Muscle layer of duodenum (tissue), 2 donors: Measurements from ENCODE around the gene ANXA7.
"Not testable (repeated sequence)": the region's sequence is repeated elsewhere in the genome, so short reads cannot be mapped to it uniquely, and the experiment has no call there.

Experiments used
- H3K27ac ChIP-seq: one replicate; pipeline ENCODE4 v1.7.0; 2013; ENCODE audit warnings: mild to moderate bottlenecking, low read length
- H3K27me3 ChIP-seq: one replicate; pipeline ENCODE4 v1.7.0; 2013; ENCODE audit warnings: low read depth, mild to moderate bottlenecking, control low read depth, low read length
- H3K36me3 ChIP-seq, 2 donors: one replicate each; pipeline ENCODE4 v1.7.0; 2013; ENCODE audit warnings: low read length in 2 of 2, control low read depth in 1 of 2, mild to moderate bottlenecking in 1 of 2; ENCODE audit not compliant: insufficient read depth in 2 of 2, control insufficient read depth in 1 of 2
- H3K4me1 ChIP-seq, 2 donors: one replicate each; pipeline ENCODE4 v1.7.0; 2013; ENCODE audit warnings: low read length in 2 of 2, mild to moderate bottlenecking in 2 of 2, control low read depth in 1 of 2, moderate library complexity in 1 of 2; ENCODE audit not compliant: insufficient read depth in 2 of 2, control insufficient read depth in 1 of 2
- H3K4me3 ChIP-seq, 2 donors: one replicate each; pipeline ENCODE4 v1.7.0; 2013; ENCODE audit warnings: low read length in 2 of 2, low read depth in 1 of 2, mild to moderate bottlenecking in 1 of 2
- H3K9me3 ChIP-seq, 2 donors: one replicate each; pipeline ENCODE4 v1.7.0; 2013; ENCODE audit warnings: low read length in 2 of 2, control low read depth in 1 of 2, mild to moderate bottlenecking in 1 of 2; ENCODE audit not compliant: control insufficient read depth in 1 of 2
- donor health status: healthy.

ANXA7 gene

GRCh38 chr10:73406846-73407245 lies 7.0 kb downstream of the ANXA7 start:
- Histone ChIP-seq H3K9me3 (no peaks in the 10 kb centered on the region), H3K27me3 (no peaks in the 10 kb centered on the region), H3K4me3 (no peak overlapping the region), H3K36me3 (peaks cover 0 to 9% of the 10 kb centered on the region in 2 donors), H3K4me1 (peaks cover 0 to 10% of the 10 kb centered on the region in 2 donors), H3K27ac (no peak overlapping the region)

- Histone ChIP-seq H3K4me3 (no peak overlapping the region), H3K27me3 (no peaks in the 10 kb centered on the region), H3K36me3 (peaks cover 1 to 9% of the 10 kb centered on the region in 2 donors), H3K27ac (no peak overlapping the region), H3K9me3 (no peaks in the 10 kb centered on the region), H3K4me1 (peaks cover 0 to 7% of the 10 kb centered on the region in 2 donors)
Measured at GRCh38 chr10:73405556-73405955, 8.3 kb downstream of the ANXA7 start.

- H3K27ac ChIP-seq = no peak overlapping the region
- no peaks in the 10 kb centered on the region for H3K9me3 ChIP-seq
- H3K27me3 ChIP-seq = no peaks in the 10 kb centered on the region
- H3K4me1 ChIP-seq = peaks cover 0 to 7% of the 10 kb centered on the region in 2 donors
- H3K36me3 ChIP-seq = peaks cover 3 to 9% of the 10 kb centered on the region in 2 donors
- H3K4me3 ChIP-seq = no peak overlapping the region
Measured at GRCh38 chr10:73404690-73405089, 9.2 kb downstream of the ANXA7 start.

GRCh38 chr10:73401636-73402035 lies 12.2 kb downstream of the ANXA7 start:
- no peak overlapping the region for H3K4me3 ChIP-seq
- H3K36me3 ChIP-seq = peaks cover 14 to 23% of the 10 kb centered on the region in 2 donors
- H3K4me1 ChIP-seq = no peaks in the 10 kb centered on the region
- no peaks in the 10 kb centered on the region for H3K9me3 ChIP-seq
- H3K27ac ChIP-seq = no peak overlapping the region
- H3K27me3 ChIP-seq = no peaks in the 10 kb centered on the region

- no peak overlapping the region for H3K27ac ChIP-seq
- peaks cover 33 to 40% of the 10 kb centered on the region in 2 donors for H3K36me3 ChIP-seq
- H3K4me3 ChIP-seq = no peak overlapping the region
- H3K9me3 ChIP-seq = no peaks in the 10 kb centered on the region
- no peaks in the 10 kb centered on the region for H3K4me1 ChIP-seq
- H3K27me3 ChIP-seq = no peaks in the 10 kb centered on the region
Measured at GRCh38 chr10:73399063-73399462, 14.8 kb downstream of the ANXA7 start.

GRCh38 chr10:73398024-73398423 lies 15.8 kb downstream of the ANXA7 start:
- Histone ChIP-seq H3K9me3 (no peaks in the 10 kb centered on the region), H3K4me3 (no peak overlapping the region), H3K4me1 (no peaks in the 10 kb centered on the region), H3K36me3 (peaks cover 33 to 40% of the 10 kb centered on the region in 2 donors), H3K27ac (no peak overlapping the region), H3K27me3 (no peaks in the 10 kb centered on the region)

- H3K36me3 ChIP-seq = peaks cover 43 to 48% of the 10 kb centered on the region in 2 donors
Measured at GRCh38 chr10:73394325-73394724, 19.5 kb downstream of the ANXA7 start.

GRCh38 chr10:73388228-73388627 lies 25.6 kb downstream of the ANXA7 start:
- Histone ChIP-seq H3K27me3 (no peaks in the 10 kb centered on the region), H3K4me3 (no peak overlapping the region), H3K27ac (no peak overlapping the region), H3K9me3 (no peaks in the 10 kb centered on the region), H3K36me3 (peaks cover 34 to 65% of the 10 kb centered on the region in 2 donors), H3K4me1 (no peaks in the 10 kb centered on the region)

More at GRCh38 chr10:73394325-73394724, 19.5 kb downstream of the ANXA7 start:
- not testable (repeated sequence) for H3K4me3 ChIP-seq, H3K27me3 ChIP-seq, H3K9me3 ChIP-seq, H3K27ac ChIP-seq, H3K4me1 ChIP-seq

GRCh38 chr10:73386583-73386982 lies 27.3 kb downstream of the ANXA7 start:
- Histone ChIP-seq H3K4me1 (no peaks in the 10 kb centered on the region), H3K27ac (no peak overlapping the region), H3K4me3 (no peak overlapping the region), H3K27me3 (no peaks in the 10 kb centered on the region), H3K9me3 (no peaks in the 10 kb centered on the region), H3K36me3 (peaks cover 41 to 78% of the 10 kb centered on the region in 2 donors)

- no peaks in the 10 kb centered on the region for H3K4me1 ChIP-seq
- H3K27ac ChIP-seq = no peak overlapping the region
- H3K9me3 ChIP-seq = no peaks in the 10 kb centered on the region
- no peaks in the 10 kb centered on the region for H3K27me3 ChIP-seq
- peaks cover 57 to 68% of the 10 kb centered on the region in 2 donors for H3K36me3 ChIP-seq
- no peak overlapping the region for H3K4me3 ChIP-seq
Measured at GRCh38 chr10:73379064-73379748, 34.7 kb downstream of the ANXA7 start.

- no peaks in the 10 kb centered on the region for H3K27me3 ChIP-seq
- peaks cover 46 to 53% of the 10 kb centered on the region in 2 donors for H3K36me3 ChIP-seq
Measured at GRCh38 chr10:73376679-73377078, 37.2 kb downstream of the ANXA7 start.

GRCh38 chr10:73368238-73368637 lies 45.6 kb downstream of the ANXA7 start:
- H3K4me1 ChIP-seq = no peaks in the 10 kb centered on the region
- peaks cover 15 to 26% of the 10 kb centered on the region in 2 donors for H3K36me3 ChIP-seq
- no peak overlapping the region for H3K27ac ChIP-seq
- no peaks in the 10 kb centered on the region for H3K9me3 ChIP-seq
- no peak overlapping the region for H3K4me3 ChIP-seq
- no peaks in the 10 kb centered on the region for H3K27me3 ChIP-seq

More at GRCh38 chr10:73376679-73377078, 37.2 kb downstream of the ANXA7 start:
- Histone ChIP-seq H3K4me3 (no peak overlapping the region), H3K27ac (no peak overlapping the region), H3K4me1 (no peaks in the 10 kb centered on the region), H3K9me3 (no peaks in the 10 kb centered on the region)
